NCI-H446 treated with DMSO at 0.1 percent for 48 hours (cell line): Measurements from ENCODE around the gene CBFA2T3.
"Not testable (repeated sequence)": the region's sequence is repeated elsewhere in the genome, so short reads cannot be mapped to it uniquely, and the experiment has no call there.

Experiments used
- DNase-seq: peaks from one replicate; lab custom pipeline; 2025; lab: John Stamatoyannopoulos, UW

The CBFA2T3 gene

GRCh38 chr16:89012622-89012995 lies 35.6 kb upstream of the CBFA2T3 start:
- DNase-seq: no peak

- DNase-seq: no peak
Measured at GRCh38 chr16:89011909-89012621, 35.1 kb upstream of the CBFA2T3 start.

GRCh38 chr16:89010210-89010925 lies 33.4 kb upstream of the CBFA2T3 start:
- no peak for DNase-seq

GRCh38 chr16:89009343-89010209 lies 32.6 kb upstream of the CBFA2T3 start:
- DNase-seq: no peak

- DNase-seq: not testable (repeated sequence)
Measured at GRCh38 chr16:89008796-89009195, 31.8 kb upstream of the CBFA2T3 start.

- no peak for DNase-seq
Measured at GRCh38 chr16:89007371-89008249, 30.6 kb upstream of the CBFA2T3 start.

GRCh38 chr16:89006036-89006752 lies 29.2 kb upstream of the CBFA2T3 start:
- DNase-seq: no peak

- DNase-seq: no peak
Measured at GRCh38 chr16:89005201-89006035, 28.4 kb upstream of the CBFA2T3 start.

GRCh38 chr16:89004209-89004831 lies 27.3 kb upstream of the CBFA2T3 start:
- no peak for DNase-seq

- no peak for DNase-seq
Measured at GRCh38 chr16:89003831-89004208, 26.8 kb upstream of the CBFA2T3 start.

- no peak for DNase-seq
Measured at GRCh38 chr16:89002851-89003830, 26.1 kb upstream of the CBFA2T3 start.

- DNase-seq: not testable (repeated sequence)
Measured at GRCh38 chr16:89002081-89002480, 25.1 kb upstream of the CBFA2T3 start.

GRCh38 chr16:89001117-89002027 lies 24.4 kb upstream of the CBFA2T3 start:
- no peak for DNase-seq

- DNase-seq: no peak
Measured at GRCh38 chr16:89000207-89000959, 23.4 kb upstream of the CBFA2T3 start.

- DNase-seq: no peak
Measured at GRCh38 chr16:88999457-89000206, 22.6 kb upstream of the CBFA2T3 start.
